Measurements from ENCODE around the gene CUZD1.

The CUZD1 gene

DNA sequence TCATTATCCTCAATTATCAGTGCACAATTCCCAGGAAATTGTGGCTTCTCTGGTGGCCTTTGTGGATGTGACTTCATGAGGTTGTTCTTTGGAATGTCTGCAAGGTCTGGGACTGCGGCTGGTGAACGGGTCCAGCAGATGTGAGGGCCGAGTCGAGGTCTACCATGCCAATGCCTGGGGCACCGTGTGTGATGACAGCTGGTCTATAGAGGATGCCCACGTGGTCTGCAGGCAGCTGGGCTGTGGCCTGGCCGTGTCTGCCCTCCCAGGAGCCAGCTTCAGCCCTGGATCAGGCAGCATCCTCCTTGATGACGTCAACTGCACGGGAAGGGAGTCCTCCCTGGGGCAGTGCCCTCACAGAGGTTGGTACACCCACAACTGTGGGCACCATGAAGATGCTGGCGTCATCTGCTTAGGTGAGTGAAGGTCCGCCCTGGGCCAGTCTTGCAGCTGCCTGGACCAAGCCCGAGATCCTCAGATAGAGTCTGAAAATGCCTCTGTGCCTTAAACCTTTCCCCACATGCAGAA, 46.9 kb downstream of the CUZD1 start:
- H3K9me3 Mint-ChIP-seq, result no peaks in the 10 kb centered on the region
- peaks cover 13% of the 10 kb centered on the region for H3K27me3 Mint-ChIP-seq
- no peak overlapping the region for H3K27ac Mint-ChIP-seq
- H3K4me1 Mint-ChIP-seq, result no peaks in the 10 kb centered on the region
- H3K4me3 Mint-ChIP-seq, result no peak overlapping the region
- ATAC-seq, result no peak
- no peaks in the 10 kb centered on the region for H3K36me3 Mint-ChIP-seq

DNA sequence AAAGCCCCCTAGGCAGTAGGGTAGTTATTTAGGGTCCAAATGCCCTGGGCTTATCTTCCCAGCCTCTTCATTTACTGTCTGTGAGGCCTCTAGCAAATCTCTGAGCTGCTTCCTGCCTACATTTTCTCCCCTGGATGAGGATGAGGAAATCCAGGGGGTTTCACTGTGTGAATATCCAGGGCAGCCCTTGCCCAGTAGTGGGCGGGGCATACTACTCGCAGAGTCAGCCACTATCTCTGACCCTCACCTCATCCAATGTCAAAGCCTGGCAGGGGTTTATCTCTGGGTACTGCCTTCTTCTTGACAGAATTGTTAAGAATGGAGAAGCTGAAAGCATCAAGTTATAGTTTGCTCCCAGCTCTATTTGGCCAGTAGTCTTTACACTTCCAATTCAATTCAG, 48.9 kb downstream of the CUZD1 start:
- ATAC-seq, result no peak
- Mint-ChIP-seq H3K27me3 (peaks cover 25% of the 10 kb centered on the region), H3K4me3 (no peak overlapping the region), H3K4me1 (no peaks in the 10 kb centered on the region), H3K27ac (no peak overlapping the region), H3K9me3 (no peaks in the 10 kb centered on the region), H3K36me3 (no peaks in the 10 kb centered on the region)

GRCh38 chr10:122795924-122796323, 49.7 kb downstream of the CUZD1 start:
- ATAC-seq, result no peak
- no peak overlapping the region for H3K4me3 Mint-ChIP-seq
- H3K27ac Mint-ChIP-seq, result no peak overlapping the region
- peaks cover 25% of the 10 kb centered on the region for H3K27me3 Mint-ChIP-seq
- no peaks in the 10 kb centered on the region for H3K9me3 Mint-ChIP-seq
- H3K36me3 Mint-ChIP-seq, result no peaks in the 10 kb centered on the region
- no peaks in the 10 kb centered on the region for H3K4me1 Mint-ChIP-seq

GRCh38 chr10:122786269-122786668, 59.4 kb downstream of the CUZD1 start:
- Mint-ChIP-seq H3K4me1 (no peaks in the 10 kb centered on the region), H3K27ac (no peak overlapping the region), H3K27me3 (no peaks in the 10 kb centered on the region), H3K4me3 (no peak overlapping the region), H3K9me3 (no peaks in the 10 kb centered on the region), H3K36me3 (no peaks in the 10 kb centered on the region)
- no peak for ATAC-seq

GRCh38 chr10:122782911-122783310, 62.7 kb downstream of the CUZD1 start:
- Mint-ChIP-seq H3K9me3 (no peaks in the 10 kb centered on the region), H3K27me3 (no peaks in the 10 kb centered on the region), H3K36me3 (no peaks in the 10 kb centered on the region), H3K4me1 (no peaks in the 10 kb centered on the region), H3K4me3 (no peak overlapping the region), H3K27ac (no peak overlapping the region)
- no peak for ATAC-seq

All from stimulated activated memory B cell treated with anti-CD40 and anti-IgM and Interleukin-4, amounts not matched to agents 10 μg/mL and 1 μg/mL and 100 μg/mL, for 72 hours (primary cell).